HG02642 (cell line): ENCODE measurements around the gene TTC39A.
"Not testable (repeated sequence)": the region's sequence is repeated elsewhere in the genome, so short reads cannot be mapped to it uniquely, and the experiment has no call there.

Source experiments
- ATAC-seq: cut with Tn5 transposase; IDR thresholded peaks from one replicate; pipeline ENCODE4 v1.9.1; 2021; ENCODE audit warnings: mild to moderate bottlenecking; ENCODE audit not compliant: unreplicated experiment, poor library complexity

TTC39A gene

DNA sequence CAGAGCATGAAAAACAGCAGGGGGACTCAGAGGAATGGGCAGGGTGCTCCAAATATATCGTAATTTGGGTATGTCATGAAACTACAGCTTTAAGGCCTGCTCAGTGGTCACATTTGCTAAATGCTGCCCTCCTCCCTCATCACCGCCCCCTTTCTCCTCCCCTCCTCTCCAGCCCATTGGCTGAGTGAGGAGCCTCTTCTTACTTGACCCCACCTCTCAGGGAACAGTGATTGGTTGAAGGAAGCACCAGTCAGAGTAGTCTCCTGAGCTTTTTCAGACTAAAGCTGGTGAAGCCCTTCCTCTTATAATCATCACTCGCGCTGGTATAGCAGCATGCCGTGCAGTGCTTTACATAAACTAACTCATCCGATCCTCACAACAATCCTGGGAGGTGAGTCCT lies 10.0 kb upstream of the TTC39A start:
- ATAC-seq = no peak

DNA sequence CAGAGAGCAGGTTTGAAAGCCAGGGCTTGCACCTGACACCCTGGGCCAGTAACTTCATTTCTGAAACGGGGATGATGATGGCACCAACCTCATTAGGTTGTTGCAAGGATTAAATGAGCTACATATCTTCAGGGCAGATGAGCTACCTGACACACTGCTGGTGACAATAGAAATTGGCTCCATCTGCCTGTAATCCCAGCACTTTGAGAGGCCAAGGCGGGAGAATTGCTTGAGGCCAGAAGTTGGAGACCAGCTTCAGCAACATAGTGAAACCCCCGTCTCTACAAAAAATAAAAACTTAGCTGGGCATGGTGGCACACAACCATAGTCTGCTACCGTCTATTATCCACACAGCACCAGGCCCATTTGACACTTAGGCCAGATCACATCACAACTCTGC lies 6.3 kb upstream of the TTC39A start:
- no peak for ATAC-seq

DNA sequence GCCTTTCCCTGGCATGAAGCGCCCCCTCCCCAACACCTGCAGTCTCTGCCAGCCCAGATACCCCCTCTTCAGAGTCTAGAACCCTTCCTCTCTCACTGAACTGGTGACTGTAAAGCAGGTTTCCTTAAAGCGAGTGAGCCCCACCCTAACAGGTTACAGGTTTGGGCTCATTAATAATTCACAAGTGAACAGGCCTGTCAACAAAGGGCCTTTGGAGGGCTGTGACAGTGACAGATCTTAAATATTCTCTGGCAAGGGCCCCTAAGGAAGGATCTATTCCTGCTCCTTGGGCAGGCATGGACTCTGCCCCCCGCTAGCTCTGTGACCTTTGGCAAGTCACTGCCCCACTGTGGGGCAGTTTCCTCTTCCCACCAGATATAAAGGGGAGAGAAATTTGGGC lies 5.6 kb upstream of the TTC39A start:
- ATAC-seq = no peak

DNA sequence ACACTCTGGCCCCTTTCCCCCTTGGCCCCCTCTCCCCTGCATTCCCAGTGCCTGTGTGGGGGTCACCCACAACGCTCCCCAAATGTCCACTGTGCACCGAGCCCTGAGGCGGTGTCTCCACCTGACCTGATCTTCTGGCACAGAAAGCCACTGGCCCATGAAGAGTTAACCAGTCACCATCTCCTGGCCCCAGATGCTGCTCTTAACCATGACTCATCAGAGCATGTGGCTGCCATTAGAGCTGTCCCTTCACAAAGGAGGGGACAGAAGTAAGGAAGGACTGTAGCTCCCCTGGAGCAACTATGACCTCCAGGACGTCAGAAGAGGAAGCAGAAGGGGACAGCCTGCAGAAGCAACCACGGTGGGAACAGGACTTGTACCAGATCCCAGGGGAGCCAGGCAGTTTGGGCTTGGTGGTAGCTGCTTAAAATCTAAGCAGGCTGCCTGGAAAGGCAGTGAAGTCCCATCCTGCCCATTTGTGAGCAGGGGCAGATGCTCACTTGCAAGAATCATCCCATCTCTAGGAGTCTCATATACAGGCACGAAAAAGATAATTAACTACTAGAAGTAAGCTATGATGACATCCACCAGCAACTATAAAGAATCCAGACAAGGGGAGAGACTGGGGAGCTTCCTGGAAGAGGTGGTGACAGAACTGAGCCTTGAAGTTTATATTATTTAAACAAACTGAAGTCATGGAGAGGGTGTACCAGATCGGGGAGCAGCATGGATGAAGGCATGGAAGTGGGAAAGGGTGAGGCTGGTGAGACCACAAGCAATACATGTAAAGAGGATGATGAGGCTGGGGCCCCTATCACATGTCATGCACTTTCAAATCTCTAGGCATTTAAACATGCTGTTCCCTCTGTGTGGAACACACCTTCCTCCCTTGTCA lies 1.1 kb upstream of the TTC39A start:
- ATAC-seq = peak; percentile 49

DNA sequence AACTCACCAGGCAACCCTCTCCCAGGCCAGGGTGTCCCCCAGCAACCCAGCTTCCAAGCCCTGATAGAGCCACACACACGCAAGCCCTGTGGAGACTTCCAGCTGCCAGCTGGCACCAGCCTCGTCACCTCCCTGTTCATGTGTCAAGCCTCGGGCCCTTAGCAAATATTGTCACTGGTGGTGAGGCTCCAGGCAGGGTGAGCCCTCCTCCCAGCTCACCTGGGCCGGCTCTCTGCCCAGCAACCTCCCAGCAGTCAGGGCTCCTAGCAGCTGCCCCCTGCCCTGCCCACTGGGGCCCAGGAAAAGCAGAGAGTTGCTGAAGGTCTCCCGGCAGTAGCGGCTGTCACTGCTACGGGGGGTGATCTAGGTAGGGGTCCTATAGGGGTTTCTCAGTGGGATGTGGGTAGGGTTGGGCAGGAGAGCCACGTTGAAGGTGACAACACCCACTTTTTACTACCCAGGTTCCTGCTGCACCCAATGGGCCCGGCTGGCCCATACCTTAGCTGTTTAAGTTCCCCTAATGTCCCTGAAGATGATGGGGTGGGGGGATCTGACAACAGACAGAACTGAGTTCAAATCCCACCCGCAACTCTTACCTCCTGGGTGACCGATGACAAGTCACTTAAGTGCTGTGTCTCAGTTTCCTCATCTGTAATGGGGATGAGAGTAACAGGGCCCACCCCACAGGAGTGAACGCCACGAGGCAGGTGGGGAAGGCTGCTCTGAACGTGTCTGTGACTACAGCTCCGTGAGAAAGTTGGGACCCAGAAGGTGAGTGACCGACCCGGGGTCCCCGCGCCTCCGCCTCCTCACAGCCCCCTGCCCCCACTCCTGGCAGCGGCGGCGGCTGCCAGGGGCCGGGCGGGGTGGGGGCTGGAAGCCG lies 678 bp downstream of the TTC39A start:
- ATAC-seq = no peak

DNA sequence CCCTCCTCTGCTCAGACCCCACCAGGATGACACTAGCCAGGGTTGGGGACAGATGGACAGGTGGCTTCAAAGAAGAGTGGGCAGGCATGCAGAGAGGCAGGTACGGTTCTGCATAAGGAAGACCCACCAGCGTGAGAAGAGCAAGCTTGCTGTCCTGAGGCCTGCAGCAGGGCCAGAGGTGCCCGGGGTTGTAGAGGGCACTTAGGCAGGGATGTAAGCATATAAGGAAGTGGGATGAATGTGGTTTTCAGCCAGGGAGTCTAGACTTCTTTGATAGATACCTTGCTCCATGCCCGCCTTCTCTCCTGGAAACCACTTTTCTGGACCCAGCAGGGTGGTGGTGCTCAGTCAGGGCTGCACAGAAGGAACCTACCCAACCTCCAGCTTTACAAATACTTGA lies 1.4 kb downstream of the TTC39A start:
- ATAC-seq = no peak

DNA sequence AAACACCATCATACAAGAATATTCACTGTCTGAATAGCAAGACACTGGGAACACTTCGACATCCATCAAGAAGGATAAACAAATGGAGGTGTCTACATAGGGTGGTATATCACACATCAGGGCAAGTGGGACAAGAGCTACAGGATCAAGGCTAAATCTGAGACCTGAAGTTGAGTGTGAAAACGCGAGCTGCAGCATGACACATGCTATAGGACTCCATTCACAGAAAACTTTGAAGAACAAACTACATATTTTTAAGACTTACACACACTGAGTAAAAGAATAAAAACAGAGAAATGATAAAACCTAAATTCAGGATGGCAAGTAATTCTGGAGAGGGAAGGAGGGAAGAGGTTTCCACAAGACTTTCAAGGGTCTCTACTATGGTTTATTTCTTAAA lies 2.1 kb downstream of the TTC39A start:
- ATAC-seq = no peak

DNA sequence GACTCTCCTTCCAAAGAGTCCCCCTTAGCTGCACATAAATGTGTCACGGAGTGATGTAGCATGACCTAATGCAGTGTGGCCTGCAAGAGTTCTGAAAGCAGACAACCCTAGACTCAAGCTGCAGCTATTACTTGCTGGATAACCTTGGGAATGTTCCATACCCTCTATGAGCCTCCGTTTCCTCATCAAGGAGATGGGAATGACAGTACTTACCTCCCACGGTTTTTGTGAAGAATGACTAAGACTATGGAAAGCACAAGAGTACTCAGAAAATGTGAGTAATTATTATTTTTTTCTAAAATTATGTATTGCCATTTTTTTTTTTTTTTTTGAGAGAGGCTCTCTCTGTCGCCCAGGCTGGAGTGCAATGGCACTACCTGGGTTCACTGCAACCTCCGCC lies 3.0 kb downstream of the TTC39A start:
- ATAC-seq = no peak

DNA sequence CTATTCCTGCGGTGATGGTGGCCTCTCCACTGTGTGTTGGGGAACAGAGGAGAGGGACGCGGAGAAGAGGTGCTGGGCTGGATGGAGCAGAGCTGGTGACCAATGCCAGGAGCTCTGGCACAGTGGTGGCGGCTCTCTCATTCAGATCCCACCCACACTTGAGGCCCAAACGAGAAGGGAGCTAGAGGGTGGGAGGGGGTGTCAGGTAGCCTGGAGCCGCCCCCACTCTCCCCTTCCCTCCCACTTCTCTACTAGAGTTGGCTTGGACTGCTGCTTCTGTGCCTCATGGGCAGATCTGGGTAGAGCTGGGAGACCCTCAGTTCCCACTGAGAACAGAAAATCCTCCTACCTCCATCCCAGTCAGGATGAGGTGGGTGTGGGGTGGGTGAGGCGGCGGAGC lies 3.5 kb downstream of the TTC39A start:
- no peak for ATAC-seq

DNA sequence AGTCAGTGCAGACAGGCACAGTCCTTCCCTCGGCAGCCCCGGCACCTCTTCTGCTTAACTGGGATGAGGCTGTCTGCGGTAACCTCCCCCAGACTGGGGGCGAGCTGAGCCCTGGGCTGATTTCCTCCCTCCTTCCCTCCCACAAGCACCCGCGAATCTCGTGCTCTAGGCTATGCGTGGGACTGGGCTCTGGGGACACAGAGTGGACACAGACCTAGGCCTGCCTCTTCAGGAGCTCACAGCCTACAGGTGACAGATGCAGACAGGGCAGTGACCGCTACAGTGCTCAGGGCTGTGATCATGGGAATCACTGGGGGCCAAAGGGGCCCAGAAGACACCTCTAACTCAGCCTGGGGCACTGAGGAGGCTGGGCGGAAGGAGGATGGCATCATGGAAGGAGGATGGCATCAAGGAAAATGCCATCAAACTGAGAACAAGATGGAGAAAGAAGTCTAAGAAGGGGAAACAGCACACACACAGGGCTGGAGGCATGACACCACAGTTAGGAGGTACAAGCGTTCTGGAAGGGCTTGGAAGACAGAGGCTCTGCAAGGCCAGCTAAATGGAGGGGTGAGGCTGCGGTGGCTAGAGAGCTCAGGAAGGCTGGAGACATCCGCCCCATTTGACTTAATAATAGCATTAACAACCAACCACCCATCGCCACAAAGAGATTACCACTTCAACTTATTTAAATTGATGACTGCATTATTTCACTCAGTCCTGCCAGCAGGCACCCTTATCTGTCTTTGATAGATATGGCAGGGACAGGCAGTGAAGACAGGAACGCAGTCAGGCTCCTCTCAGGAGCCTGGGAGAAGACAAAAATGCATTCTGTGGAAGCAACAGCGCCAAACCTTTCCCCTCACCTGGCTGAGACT lies 4.2 kb downstream of the TTC39A start:
- ATAC-seq = no peak

DNA sequence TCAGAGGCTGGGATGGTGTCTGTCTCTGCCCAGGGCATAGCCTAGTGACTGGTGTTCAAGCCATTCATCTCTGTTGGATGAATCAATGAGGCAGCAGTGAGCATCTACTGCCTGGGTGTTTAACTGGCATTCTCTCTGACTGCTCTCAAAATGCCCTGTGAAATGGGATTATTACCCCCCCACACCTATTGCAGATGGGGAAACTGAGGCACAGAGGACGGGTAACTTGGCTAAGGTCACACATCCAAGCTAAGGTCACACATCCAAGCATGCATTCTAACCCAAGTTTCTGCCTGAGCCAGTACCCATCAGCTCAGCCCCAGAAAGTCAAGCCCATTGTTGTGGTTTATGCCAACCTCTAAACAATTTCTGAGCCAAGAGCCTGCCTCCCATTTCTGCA lies 5.0 kb downstream of the TTC39A start:
- no peak for ATAC-seq

DNA sequence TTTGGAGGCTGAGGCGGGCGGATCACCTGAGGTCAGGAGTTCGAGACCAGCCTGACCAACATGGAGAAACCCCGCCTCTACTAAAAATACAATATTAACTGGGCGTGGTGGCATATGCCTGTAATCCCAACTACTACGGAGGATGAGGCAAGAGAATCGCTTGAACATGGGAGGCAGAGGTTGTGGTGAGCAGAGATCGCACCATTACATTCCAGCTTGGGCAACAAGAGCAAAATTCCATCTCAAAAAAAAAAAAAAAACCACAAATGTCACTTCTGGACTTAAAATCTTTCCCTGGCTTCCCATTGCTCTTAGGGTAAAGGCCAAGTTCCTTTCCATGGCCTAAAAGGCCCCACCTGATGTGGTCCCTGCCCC lies 5.4 kb downstream of the TTC39A start:
- not testable (repeated sequence) for ATAC-seq

DNA sequence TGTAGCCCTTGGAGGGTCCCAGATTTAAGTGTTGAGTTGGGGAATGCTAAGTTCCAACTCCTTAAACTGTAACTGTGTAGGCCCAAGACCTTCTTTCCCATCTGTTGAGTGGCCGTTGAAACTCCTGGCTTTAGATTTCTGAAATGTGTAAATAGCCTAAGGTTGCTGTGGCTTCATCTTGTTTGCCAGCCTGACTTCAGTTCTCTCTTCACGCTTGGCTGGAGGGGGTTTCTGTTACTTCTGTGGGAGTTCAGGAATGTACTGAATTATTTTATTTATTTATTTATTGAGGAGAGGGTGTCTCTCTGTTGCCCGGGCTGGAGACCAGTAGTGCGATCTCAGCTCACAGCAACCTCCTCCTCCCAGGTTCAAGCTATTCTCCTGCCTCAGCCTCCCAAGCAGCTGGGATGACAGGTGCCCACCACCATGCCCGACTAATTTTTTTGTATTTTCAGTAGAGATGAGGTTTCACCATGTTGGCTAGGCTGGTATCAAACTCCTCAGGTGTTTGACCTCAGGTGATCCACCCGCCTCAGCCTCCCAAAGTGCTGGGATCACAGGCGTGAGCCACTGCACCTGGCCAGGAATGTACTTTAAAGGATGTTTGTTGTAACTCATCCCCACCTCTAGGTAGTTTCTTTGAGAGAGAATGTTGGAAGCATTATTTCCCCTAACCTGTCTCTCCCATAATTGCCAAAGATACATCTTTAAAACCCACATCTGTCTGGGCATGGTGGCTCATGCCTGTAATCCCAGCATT lies 5.9 kb downstream of the TTC39A start:
- no peak for ATAC-seq

DNA sequence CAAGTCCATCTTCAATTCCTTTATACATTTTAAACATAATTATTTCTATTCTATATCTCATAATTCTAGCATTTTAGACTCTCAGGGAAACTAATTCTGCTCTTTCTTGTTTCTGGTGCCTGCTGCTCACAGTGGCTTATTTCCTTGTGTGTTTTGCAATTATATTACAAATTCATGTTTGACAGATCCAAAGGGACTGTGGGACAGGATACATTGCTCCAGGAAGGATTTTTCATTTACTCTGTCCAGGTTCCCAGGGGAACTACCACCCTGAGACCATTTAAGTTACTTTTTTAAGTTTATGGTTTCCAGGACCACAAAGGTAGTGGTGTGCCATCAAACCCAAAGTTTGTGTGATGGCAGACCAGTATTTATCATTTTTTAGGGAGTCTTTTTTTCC lies 6.6 kb downstream of the TTC39A start:
- ATAC-seq = no peak

DNA sequence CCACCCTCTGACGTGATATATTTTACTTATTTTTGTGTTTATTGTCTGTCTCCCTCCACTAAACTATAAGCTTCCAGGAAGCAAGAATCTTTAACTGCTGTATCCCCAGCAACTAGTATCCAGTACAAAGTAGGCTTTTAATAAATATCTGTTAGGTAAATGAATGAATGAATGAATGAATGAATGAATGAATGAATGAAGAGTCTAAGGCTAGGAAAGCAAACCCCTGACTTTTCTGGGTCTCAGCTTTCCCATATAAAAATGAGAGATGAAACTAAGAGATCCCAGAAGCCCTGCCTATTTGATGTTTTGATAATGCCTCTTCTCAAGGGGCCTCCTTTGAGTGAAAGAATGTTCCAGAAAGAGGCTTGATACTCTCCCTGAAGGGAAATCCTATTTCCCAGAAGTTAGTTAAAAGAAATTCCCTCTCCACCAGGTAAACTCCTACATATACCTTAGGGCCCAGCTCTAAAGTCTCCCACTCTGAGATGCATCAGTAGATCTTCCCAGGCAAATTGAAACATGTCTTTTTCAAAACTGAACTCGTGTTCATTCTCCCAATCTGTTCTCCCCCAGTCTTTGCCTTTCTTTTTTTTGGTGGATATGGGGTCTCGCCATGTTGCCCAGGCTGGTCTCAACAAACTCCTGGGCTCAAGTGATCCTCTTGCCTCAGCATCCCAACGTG lies 7.8 kb downstream of the TTC39A start:
- ATAC-seq = no peak

DNA sequence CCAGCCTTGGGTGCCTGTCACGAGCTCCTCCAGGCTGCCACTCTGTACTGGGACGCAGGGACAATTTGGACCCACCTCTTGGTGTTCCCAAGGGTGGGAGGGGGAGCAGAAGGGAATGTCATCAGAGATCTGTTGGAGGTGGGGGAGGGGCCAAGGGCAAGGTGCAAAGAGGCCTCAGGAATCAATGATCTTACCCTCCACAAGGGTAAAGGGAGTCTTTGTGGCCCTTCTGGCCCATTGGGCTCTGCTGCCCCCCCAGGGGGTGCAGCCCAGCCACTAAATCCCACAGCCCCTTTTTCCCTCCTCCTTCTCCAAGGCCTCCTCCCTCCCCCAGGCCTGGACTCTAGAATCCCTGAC lies 8.5 kb downstream of the TTC39A start:
- ATAC-seq = no peak

DNA sequence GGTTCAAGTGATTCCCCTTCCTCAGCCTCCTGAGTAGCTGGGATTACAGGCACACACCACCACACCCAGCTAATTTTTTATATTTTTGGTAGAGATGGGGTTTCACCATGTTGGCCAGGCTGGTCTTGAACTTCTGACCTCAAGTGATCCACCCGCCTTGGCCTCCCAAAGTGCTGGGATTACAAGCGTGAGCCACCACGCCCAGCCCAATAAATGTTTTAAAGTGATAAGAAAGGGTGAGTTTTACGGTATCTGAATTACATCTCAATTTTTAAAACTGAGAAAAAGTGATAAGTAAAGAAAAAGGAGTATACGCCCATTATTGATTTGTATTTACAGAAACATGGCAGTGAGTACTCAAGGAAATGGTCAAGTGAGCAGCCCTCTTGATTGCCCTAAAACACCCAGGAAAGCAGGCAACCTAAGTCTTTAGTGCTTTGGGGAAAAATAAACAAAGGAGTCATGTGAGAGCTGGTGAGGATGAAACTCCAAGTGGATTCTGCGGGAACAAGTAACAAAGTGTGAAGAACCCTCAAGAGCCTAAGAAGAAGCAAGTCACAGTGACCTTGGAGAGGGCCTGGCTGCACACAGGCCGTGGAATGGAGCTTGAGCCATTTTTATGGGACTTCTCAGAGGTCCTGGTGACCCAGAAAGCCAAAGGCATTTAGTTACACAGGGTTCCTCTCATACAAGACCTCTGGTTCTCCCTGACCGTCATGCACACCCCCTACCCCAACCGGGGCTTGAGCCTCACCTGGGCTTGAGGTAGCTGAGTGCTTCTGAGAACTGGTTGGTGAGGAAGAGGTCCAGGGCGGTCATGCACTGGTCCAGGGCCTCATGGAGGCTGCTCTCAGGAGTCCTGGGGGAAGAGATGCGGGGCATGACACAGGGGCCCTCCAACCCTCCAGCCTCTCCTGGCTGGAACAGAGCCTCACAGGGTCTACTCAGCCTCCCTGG lies 9.1 kb downstream of the TTC39A start:
- no peak for ATAC-seq

DNA sequence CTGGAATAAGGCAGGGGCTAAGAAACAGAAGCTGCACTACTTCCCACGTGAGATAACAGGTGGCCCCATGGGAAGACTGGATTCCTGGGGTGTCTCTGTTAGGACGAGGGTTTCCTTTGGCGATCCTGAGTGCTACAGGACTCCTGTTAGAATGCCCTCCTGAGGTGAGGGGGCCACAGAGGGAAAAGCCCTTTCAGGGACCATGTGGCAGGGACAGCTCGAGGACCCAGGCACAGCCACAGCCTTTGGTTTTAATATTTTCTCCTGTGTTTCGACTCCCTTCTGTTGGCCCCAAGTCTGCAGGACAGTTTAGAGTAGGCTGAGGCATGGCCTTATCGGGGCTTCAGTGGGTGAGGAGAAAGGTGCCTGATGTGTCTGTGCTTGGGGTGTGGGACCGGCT lies 12.6 kb downstream of the TTC39A start:
- no peak for ATAC-seq

DNA sequence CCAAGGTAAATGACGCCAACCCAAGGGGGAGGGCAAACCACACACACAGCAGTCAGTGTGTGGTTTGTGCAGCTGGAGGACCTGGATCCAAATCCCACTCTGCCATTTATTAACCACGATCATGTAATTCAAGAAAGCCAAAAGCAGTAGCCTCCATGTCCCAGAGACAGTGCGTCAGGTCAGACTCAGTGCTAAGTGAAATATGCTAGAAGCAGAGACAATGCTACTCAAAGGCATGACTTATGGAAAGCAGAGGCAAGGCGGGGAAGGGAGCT lies 13.6 kb downstream of the TTC39A start:
- ATAC-seq = no peak
